ENCODE results near the gene OBP2B. TPM values are rescaled to one million over a fixed set of nuclear protein-coding genes. Genes with fewer than 3 reads are reported as not detected.
"Not testable (repeated sequence)": the region's sequence is repeated elsewhere in the genome, so short reads cannot be mapped to it uniquely, and the experiment has no call there.

The OBP2B gene
- total RNA-seq, 1 donor from 2014 or later = not detected

GRCh38 chr9:133169687-133170086 lies 39.4 kb downstream of the OBP2B start:
- not testable (repeated sequence) for DNase-seq (ENCODE audit: extremely low read depth, low read depth, low spot score)

DNA sequence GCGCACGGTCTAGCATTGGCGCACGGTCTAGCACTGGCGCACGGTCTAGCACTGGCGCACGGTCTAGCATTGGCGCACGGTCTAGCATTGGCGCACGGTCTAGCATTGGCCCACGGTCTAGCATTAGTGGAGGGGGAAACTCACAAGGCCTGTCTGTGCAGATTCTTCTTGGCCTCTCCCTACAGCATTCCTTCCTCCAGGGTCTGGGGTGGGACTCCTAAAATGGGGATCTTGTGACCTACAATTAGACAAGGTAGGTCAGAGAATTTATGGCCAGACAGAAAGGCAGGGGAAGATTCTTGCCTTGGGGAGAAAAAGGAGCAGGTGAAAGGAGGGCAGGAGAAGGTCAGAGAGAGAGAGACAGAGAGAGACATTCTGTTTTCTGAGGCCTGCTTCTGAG lies 39.9 kb downstream of the OBP2B start:
- DNase-seq (ENCODE audit: extremely low read depth, low read depth, low spot score) = no peak

GRCh38 chr9:133168432-133168831 lies 40.6 kb downstream of the OBP2B start:
- no peak for DNase-seq (ENCODE audit: extremely low read depth, low read depth, low spot score)

GRCh38 chr9:133167769-133168168 lies 41.3 kb downstream of the OBP2B start:
- no peak for DNase-seq (ENCODE audit: extremely low read depth, low read depth, low spot score)

DNA sequence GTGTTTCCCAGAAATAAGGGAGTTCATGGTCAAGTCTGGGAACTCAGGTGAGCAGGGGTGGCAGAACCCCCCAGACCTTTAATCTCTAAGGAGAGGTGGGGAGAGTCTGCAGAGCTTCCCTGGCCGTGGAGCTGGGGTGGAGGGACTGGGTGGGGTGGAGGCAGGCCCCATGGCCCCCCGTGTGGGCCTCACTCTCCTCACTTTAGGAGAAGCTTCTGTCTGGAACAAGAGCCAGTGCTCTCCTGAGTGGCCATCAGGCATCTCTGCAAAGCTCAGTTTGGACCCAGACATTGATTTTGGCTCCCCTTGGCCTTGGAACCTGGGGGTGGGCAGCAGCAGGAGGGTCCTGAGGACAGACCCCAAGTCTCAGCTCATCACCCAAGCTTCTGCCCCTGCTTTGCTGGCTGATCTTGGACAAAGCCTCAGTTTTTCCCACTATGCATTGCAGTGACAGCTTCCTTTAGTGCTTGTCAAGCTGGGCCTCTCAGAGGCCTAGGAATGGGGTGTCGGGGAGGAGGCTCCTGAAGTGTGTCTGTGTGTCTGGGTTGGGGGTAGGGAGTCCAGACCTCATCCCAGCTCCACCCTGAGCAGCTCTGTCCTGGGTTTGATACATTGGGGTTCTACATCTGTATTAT lies 41.8 kb downstream of the OBP2B start:
- DNase-seq (ENCODE audit: extremely low read depth, low read depth, low spot score) = no peak

DNA sequence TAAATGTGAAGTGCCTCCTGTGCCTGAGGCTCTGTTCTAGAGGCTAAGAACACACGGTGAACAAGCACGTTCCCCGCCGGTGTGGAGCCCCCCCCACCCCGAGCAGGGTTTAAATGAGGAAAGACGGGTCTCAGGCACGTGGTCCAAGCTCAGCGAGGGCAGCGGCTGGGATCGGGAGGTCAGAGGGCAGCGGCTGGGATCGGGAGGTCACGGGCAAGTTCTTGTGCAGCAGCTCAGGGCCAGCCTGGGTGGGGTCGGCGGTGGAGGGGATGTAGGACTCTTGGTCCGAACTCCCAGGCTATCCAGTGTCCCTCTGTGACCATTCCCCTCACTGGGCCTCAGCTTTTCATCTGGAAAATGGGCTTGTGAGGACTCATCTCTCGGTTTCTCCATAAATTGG lies 42.7 kb downstream of the OBP2B start:
- DNase-seq (ENCODE audit: extremely low read depth, low read depth, low spot score) = no peak

- DNase-seq (ENCODE audit: extremely low read depth, low read depth, low spot score) = no peak
These were observed 43.7 kb downstream of the OBP2B start for GRCh38 chr9:133165452-133165730.

DNA sequence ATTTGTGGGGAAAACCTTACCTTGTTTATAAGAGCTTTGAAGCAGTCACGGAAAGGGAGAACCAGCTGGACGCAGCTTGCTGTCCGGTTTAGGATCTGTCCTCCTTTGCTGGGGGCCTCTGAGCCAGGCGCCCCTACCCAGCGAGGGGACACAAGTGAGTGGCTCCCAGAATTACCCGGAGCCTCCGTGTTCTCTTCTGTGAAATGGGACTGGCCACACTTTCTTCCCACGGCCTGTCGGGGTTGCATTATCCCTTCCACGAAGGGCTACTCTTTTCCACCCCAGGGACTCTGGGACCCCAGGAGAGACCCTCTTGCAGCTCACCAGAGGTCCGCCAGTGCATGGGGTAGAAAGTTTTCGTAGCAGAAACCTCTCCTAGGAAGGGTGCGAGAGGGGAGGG lies 44.9 kb downstream of the OBP2B start:
- DNase-seq (ENCODE audit: extremely low read depth, low read depth, low spot score) = no peak

DNA sequence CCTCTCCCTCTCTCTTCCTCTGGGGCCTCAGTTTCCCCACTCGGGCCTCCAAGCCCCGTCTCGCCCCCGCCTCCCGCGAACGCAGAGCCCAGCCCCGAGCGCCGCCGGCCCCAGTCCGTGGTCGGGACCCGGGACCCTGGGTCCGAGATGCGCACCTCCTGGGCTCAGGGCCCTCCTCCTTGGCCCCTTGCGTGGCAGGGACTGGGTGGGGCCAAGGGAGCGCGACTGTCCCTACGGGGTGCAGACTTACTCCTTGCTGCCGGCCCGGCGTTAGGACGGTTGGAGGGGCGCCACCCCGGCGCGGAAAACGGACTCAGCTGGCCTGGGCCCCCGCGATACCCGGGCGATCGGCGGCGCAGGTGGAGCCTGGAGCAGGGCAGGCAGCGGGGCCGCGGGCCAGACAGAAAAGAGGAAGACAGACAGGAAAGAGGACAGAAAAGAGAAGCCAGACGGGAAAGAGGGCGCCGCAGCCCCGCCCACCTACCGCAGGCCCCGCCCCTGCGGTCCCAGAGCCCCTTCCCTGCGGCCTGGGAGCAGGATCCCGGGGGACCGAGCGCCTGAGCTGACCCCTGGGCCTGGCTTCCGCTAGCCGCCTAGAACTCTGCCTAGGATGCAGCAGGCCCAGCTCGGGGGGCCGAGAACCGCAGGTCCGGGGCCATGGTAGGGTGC lies 45.4 kb downstream of the OBP2B start, which contains the start of gene GBGT1:
GBGT1 (minus strand) TSS at position 411 of the 669 bp plus-strand sequence. CDS start 1,502 bp downstream, outside the sequence.
- no peak for DNase-seq (ENCODE audit: extremely low read depth, low read depth, low spot score)

DNA sequence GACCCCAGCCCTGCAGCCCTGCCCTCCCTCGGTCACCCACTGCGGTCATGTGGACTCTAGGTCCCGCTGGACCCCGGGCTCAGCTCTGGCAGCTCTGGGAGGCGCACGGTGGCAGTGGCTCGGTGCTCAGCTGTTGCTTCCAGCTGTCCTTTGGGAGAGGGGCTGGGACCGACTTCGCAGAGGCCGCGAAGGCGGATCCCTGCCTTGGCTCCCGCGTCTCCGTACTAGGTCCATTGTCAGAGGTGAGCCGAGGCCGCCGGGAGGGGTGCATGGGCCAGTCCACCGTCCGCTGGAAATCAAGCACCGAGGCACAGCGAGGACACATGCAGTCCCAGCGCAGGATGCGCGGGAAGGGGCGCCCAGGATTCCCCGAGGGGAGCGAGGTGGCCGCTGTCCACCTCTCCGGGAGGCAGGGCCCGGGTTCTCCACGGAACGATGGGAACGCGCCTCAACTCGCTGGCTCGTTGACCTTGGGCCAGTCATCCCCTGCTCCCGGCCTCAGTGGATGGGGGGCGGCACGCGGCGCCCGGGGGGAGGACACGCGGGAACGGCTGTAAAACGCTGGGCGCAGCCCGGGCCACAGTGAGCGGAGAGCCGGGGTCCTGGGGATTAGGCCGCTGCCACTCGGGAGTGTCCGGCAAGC lies 46.1 kb downstream of the OBP2B start:
- DNase-seq (ENCODE audit: extremely low read depth, low read depth, low spot score) = no peak

- no peak for DNase-seq (ENCODE audit: extremely low read depth, low read depth, low spot score)
These were observed 47.5 kb downstream of the OBP2B start for GRCh38 chr9:133161547-133161950.

DNA sequence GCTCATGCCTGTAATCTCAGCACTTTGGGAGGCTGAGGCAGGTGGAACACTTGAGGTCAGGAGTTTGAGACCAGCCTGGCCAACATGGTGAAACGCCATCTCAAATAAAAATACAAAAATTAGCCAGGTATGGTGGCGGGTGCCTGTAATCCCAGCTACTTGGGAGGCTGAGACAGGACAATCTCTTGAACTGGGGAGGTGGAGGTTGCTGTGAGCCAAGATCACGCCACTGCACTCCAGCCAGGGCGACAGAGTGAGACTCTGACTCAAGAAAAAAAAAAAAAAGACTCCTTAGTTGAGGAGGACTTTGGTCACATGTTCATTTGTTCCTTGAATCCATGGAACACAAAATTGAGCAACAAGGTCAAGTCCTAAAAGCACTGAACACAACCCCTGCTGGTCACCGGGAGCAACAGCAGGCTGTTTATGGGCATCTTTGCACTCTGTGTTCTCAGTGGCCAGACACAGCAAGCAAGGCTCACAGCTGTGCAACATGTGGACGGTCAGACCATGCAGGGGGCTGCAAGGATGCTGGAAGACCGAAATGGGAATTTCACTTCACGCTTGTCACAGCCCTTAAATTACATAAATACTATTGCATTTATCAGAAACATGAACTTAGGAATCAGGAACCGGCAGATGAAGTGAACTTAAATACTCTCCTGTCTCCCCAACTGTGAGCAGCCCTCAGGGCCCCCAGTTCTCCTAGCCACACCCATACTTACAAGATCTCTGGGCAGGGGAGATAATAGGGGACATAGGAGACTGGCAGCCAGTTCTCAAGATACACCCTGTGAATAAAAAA lies 48.1 kb downstream of the OBP2B start:
- no peak for DNase-seq (ENCODE audit: extremely low read depth, low read depth, low spot score)

DNA sequence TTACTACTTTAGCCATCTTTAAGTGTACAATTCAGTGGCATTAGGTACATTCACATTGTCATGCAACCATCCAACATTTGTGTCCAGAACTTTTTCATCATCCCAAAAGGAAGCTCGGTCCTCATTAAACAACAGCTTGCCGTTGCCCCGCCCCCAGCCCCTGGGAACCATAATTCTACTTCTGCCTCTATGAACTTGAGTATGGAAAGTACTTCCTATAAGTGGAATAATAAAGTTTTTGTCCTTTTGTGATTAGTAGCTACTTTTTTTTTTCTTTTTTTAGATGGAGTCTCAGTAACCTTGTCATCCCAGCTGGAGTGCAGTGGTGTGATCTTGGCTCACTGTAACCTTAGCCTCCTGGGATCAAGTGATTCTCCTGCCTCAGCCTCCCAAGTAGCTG lies 50.4 kb downstream of the OBP2B start:
- no peak for DNase-seq (ENCODE audit: extremely low read depth, low read depth, low spot score)

Other genes with a start within 250 kb of the OBP2B start
- gene GFI1B, start 230.6 kb downstream of the OBP2B start, total RNA-seq = not detected in 2 replicates
- gene GTF3C5, start 178.3 kb downstream of the OBP2B start, total RNA-seq = 60.6 and 72.7 TPM in 2 replicates
- gene CEL, start 147.3 kb downstream of the OBP2B start, total RNA-seq = 0.34 and 0.99 TPM in 2 replicates
- 65.7 and 99.4 TPM in 2 replicates for gene RALGDS, start 88.0 kb downstream of the OBP2B start, total RNA-seq
- gene GBGT1, start 45.3 kb downstream of the OBP2B start, total RNA-seq = 4.3 and 6.6 TPM in 2 replicates
- under 0.01 and 0.05 TPM in 2 replicates for gene ABO, start 66.0 kb upstream of the OBP2B start, total RNA-seq
- gene SURF6, start 126.9 kb upstream of the OBP2B start, total RNA-seq = 17.1 and 22.9 TPM in 2 replicates
- 21.9 and 27.5 TPM in 2 replicates for gene MED22, start 138.9 kb upstream of the OBP2B start, total RNA-seq
- gene RPL7A, start 139.0 kb upstream of the OBP2B start, total RNA-seq = 1,807 and 2,930 TPM in 2 replicates
- gene SURF1, start 147.2 kb upstream of the OBP2B start, total RNA-seq = 16.6 and 27.0 TPM in 2 replicates
- 21.0 and 24.4 TPM in 2 replicates for gene SURF2, start 147.3 kb upstream of the OBP2B start, total RNA-seq
- gene SURF4, start 166.8 kb upstream of the OBP2B start, total RNA-seq = 238 and 281 TPM in 2 replicates
- 0.06 and 0.34 TPM in 2 replicates for gene STKLD1, start 167.1 kb upstream of the OBP2B start, total RNA-seq
- gene REXO4, start 208.8 kb upstream of the OBP2B start, total RNA-seq = 24.9 and 25.6 TPM in 2 replicates
- gene ADAMTS13, start 213.1 kb upstream of the OBP2B start, total RNA-seq = 3.3 and 3.6 TPM in 2 replicates